ENCODE measurements around the gene DNMT1.

GRCh38 chr19:10113592-10113963, 81.2 kb downstream of the DNMT1 start:
- TF ChIP-seq CTCF (IDR thresholded peaks at IDR 0.05) (no peak), EP300 (IDR thresholded peaks at IDR 0.05) (no peak), POLR2A (IDR thresholded peaks at IDR 0.05; ENCODE audit: low read depth) (no peak)
